Ascending aorta (tissue), 2 donors: ENCODE measurements around the gene PSEN1. TPM values are rescaled to one million over a fixed set of nuclear protein-coding genes. Genes with fewer than 3 reads are reported as not detected.

Experiments used
- DNase-seq, 2 donors: peaks; one replicate each; pipeline ENCODE4 v3.0.0-alpha.2; 2019; ENCODE audit warnings: low spot score in 2 of 2
- H3K27ac ChIP-seq, 2 donors: fragments of 200-600 bp; sonication (generic); one replicate each; pipeline ENCODE4 v1.5.1; 2016 to 2017; ENCODE audit warnings: mild to moderate bottlenecking in 1 of 2
- H3K27me3 ChIP-seq: fragments of 200-600 bp; sonication (generic); one replicate; pipeline ENCODE4 v1.5.1; 2017
- H3K36me3 ChIP-seq, 2 donors: fragments of 200-600 bp; sonication (generic); one replicate each; pipeline ENCODE4 v1.5.1; 2016
- H3K4me1 ChIP-seq, 2 donors: fragments of 200-600 bp; sonication (generic); one replicate each; pipeline ENCODE4 v1.5.1; 2016 to 2017; ENCODE audit warnings: mild to moderate bottlenecking in 1 of 2
- H3K4me3 ChIP-seq, 2 donors: fragments of 200-600 bp; sonication (generic); one replicate each; pipeline ENCODE4 v1.5.1; 2016 to 2017; ENCODE audit warnings: mild to moderate bottlenecking in 1 of 2
- H3K9me3 ChIP-seq, 2 donors: fragments of 200-600 bp; sonication (generic); one replicate each; pipeline ENCODE4 v1.5.1; 2016
- intact Hi-C: fragments of 100-400 bp; cut with DNase I; formaldehyde crosslinking; loops from one replicate; pipeline ENCODE4 v1.15.1; 2023
- total RNA-seq: library from RNA; depleted of rRNA; stranded (reverse); fragments of >200 nt; gene quantifications from one replicate; pipeline ENCODE4 v1.1.0, GENCODE V29; 2016
- TF ChIP-seq, protein P1 (sequence below), 3 experiments: fragments of 200-600 bp in 2 of 3; fragments of 450-650 bp in 1 of 3; sonication (generic) in 2 of 3; IDR thresholded peaks; one replicate each; pipeline ENCODE4 v1.5.1; 2016 to 2019; ENCODE audit warnings: antibody characterized with exemption in 3 of 3, mild to moderate bottlenecking in 1 of 3, moderate library complexity in 1 of 3

PSEN1 gene
- total RNA-seq, 1 donor from 2014 or later: 15.2 TPM

DNA sequence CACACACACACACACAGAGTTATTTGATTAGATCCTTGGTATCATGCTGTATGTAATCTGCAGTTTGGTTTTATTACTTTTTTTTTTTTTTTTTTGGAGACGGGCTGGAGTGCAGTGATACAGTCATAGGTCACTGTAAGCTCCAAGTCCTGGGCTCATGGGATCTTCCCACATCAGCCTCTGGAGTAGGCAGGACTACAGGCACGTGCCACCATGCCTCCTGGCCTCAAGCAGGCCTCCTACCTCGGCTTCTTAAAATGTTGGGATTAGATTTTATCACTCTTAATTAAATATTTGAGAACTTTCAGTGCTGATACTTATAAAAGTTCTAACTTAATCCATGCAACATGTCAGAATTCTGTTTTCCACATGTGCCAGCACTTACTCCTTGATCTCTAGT lies 31.3 kb upstream of the PSEN1 start:
- no peak for DNase-seq
- H3K27ac ChIP-seq: no peak overlapping the region
- no peak overlapping the region for H3K4me3 ChIP-seq
- intact Hi-C loops: no loop called here
- TF ChIP-seq, protein P1, sequence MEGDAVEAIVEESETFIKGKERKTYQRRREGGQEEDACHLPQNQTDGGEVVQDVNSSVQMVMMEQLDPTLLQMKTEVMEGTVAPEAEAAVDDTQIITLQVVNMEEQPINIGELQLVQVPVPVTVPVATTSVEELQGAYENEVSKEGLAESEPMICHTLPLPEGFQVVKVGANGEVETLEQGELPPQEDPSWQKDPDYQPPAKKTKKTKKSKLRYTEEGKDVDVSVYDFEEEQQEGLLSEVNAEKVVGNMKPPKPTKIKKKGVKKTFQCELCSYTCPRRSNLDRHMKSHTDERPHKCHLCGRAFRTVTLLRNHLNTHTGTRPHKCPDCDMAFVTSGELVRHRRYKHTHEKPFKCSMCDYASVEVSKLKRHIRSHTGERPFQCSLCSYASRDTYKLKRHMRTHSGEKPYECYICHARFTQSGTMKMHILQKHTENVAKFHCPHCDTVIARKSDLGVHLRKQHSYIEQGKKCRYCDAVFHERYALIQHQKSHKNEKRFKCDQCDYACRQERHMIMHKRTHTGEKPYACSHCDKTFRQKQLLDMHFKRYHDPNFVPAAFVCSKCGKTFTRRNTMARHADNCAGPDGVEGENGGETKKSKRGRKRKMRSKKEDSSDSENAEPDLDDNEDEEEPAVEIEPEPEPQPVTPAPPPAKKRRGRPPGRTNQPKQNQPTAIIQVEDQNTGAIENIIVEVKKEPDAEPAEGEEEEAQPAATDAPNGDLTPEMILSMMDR (IDR thresholded peaks at IDR 0.05): no peak
- peaks cover 78 to 95% of the 10 kb centered on the region in 2 donors for H3K36me3 ChIP-seq
- no peaks in the 10 kb centered on the region for H3K9me3 ChIP-seq
- H3K4me1 ChIP-seq: no peaks in the 10 kb centered on the region
- H3K27me3 ChIP-seq: no peaks in the 10 kb centered on the region

DNA sequence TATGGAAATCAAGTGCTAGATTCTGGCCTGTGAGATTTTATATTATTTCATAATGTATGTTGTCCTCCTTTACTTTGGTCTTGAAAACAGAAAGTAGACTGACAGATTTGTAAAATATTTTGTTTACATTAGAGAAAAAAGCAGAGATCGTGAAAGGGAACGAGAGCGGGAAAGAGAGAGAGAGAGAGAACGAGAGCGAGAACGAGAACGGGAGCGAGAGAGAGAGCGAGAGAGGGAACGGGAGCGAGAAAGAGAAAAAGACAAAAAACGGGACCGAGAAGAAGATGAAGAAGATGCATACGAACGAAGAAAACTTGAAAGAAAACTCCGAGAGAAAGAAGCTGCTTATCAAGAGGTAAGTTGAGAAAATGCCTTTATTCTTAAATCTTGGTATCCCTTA lies 30.6 kb upstream of the PSEN1 start:
- H3K4me3 ChIP-seq: no peak overlapping the region
- DNase-seq: no peak
- H3K4me1 ChIP-seq: no peaks in the 10 kb centered on the region
- H3K27ac ChIP-seq: no peak overlapping the region
- TF ChIP-seq, protein P1 (IDR thresholded peaks at IDR 0.05): no peak
- peaks cover 78 to 95% of the 10 kb centered on the region in 2 donors for H3K36me3 ChIP-seq
- no peaks in the 10 kb centered on the region for H3K27me3 ChIP-seq
- intact Hi-C loops: no loop called here
- H3K9me3 ChIP-seq: no peaks in the 10 kb centered on the region

DNA sequence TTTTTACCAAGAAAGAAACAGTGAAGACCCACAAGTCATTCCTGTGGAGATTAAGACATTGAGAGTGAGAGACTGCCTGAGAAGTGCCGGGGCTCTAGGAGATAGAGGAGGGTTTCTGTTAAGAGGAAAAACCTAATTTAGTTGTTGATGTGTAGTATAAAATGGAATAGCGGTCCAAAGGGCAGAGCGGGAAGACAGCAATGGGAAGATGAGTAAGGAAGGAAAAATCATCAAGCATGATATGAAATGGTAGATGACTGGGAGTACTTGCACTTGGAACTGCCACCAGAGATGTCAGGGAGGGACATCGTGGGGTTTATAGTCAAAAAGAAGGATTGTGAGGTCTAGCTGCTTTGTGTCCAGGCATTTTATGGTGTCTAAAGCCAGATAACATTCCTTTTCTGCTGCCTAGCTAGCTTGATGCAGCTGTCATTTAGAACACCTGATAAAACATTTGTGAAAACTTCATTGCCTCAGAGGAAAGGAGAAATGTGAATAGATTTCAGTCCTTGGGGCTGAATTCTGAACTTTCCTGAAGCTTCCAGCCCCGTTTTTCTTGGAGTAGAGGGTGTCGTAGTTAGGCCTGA lies 20.1 kb upstream of the PSEN1 start:
- no peak overlapping the region for H3K4me3 ChIP-seq
- no peaks in the 10 kb centered on the region for H3K27me3 ChIP-seq
- TF ChIP-seq, protein P1 (IDR thresholded peaks at IDR 0.05): no peak
- H3K36me3 ChIP-seq: peaks cover 65 to 87% of the 10 kb centered on the region in 2 donors
- H3K9me3 ChIP-seq: no peaks in the 10 kb centered on the region
- H3K27ac ChIP-seq: no peak overlapping the region
- DNase-seq: no peak
- intact Hi-C loops: no loop called here
- H3K4me1 ChIP-seq: no peaks in the 10 kb centered on the region

DNA sequence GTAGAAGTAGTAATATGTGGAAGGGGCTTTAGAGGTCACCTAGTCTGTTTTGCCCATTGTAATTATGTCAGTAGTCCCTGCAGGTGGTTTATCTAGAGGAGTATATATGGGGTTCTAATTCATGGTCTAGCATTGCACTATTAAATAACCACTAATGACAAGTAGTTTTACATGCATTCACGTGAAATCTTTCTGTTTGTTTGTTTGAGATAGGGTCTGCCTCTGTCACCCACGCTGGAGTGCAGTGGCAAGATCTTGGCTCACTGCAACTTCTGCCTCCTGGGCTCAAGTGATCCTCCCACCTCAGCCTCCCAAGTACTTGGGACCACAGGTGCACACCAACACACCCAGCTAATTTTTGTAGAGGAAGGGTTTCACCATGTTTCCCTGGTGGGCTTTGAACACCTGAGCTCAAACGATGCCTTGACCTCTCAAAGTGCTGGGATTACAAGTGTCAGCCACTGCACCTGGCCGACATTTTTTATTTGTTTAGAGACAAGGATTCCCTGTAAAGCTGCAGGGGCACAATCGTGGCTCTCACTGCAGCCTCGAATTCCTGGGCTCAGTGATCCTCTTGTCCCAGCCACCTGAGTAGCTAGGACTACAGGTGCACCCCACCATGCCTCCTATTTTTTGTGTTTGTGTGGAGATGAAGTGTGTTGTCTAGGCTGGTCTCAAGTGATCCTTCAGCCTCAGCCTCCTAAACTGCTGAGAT lies 12.0 kb upstream of the PSEN1 start:
- intact Hi-C loops: no loop called here
- DNase-seq: no peak
- Histone ChIP-seq H3K4me1 (no peaks in the 10 kb centered on the region), H3K36me3 (peaks cover 25 to 45% of the 10 kb centered on the region in 2 donors), H3K9me3 (no peaks in the 10 kb centered on the region), H3K27me3 (no peaks in the 10 kb centered on the region), H3K27ac (no peak overlapping the region), H3K4me3 (no peak overlapping the region)
- TF ChIP-seq, protein P1 (IDR thresholded peaks at IDR 0.05): no peak

DNA sequence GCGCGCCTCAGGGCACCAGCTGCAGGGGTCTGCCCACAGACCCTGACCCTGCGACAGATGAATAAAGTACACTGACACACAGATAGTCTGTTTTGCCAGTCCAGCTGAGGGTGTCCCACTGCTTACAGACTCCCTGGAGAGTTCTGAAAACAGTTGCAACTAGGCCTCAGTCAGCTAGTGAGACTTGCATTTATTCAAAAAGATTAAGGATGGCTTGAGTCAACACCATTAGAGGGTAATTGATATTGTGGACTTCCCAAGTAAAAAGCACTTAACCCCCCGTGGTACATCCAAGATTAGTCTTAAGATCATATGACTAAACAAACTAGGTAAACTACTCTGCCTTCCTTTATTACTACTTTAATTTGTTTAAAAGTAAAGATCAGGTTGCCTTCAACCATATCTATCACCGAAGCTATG lies 11.1 kb upstream of the PSEN1 start:
- no peak for DNase-seq
- intact Hi-C loops: no loop called here
- TF ChIP-seq, protein P1 (IDR thresholded peaks at IDR 0.05): no peak
- no peaks in the 10 kb centered on the region for H3K27me3 ChIP-seq
- H3K4me1 ChIP-seq: no peaks in the 10 kb centered on the region
- H3K4me3 ChIP-seq: no peak overlapping the region
- H3K27ac ChIP-seq: no peak overlapping the region
- H3K9me3 ChIP-seq: no peaks in the 10 kb centered on the region
- H3K36me3 ChIP-seq: peaks cover 19 to 36% of the 10 kb centered on the region in 2 donors
